HCT116 (cell line): ENCODE results near the gene MECP2. TPM values are rescaled to one million over a fixed set of nuclear protein-coding genes. Genes with fewer than 3 reads are reported as not detected.

Experiments
- ATAC-seq: fragments of 200-7000 bp; cut with Tn5 transposase; 2 replicates; pipeline ENCODE4 v1.9.1; 2020; ENCODE audit warnings: mild to moderate bottlenecking, moderate library complexity
- BruUV-seq: library from RNA; stranded (reverse); fragments of 400-500 nt; replicated peaks from 2 replicates; lab custom pipeline; 2021; lab: Mats Ljungman, UMichigan
- CTCF ChIA-PET: fragments of 300-600 bp; sonication (Branson Sonifier 250); formaldehyde crosslinking; loops from one replicate; lab custom pipeline; 2021; ENCODE audit warnings: antibody characterized with exemption; lab: Charles Lee
- POLR2A ChIA-PET: fragments of 300-600, 350-600 bp; sonication (Branson Sonifier 250); formaldehyde crosslinking; loops from one replicate; lab custom pipeline; 2021; ENCODE audit warnings: antibody characterized with exemption; lab: Charles Lee
- RAD21 ChIA-PET, 2 experiments: fragments of 300-600 bp; sonication (Branson Sonifier 250); formaldehyde crosslinking; loops; one replicate each; lab custom pipeline; 2023; ENCODE audit warnings: low total read pairs in 2 of 2; ENCODE audit not compliant: uncharacterized antibody in 2 of 2, unreplicated experiment in 2 of 2, low non-redundant PET in 1 of 2; lab: Charles Lee
- DNase-seq: peaks from one replicate; pipeline ENCODE4 v3.0.0-alpha.2; 2010; ENCODE audit warnings: low read depth, low spot score
- H2AFZ ChIP-seq: fragments of 200-600 bp; shearing (Covaris generic), sonication (generic); 2 replicates; pipeline ENCODE4 v1.6.1; 2017; ENCODE audit warnings: low read depth, mixed run types, mixed read lengths, antibody characterized with exemption, low read length; ENCODE audit not compliant: poor library complexity, severe bottlenecking
- H3K27ac ChIP-seq: 2 replicates; pipeline ENCODE4 v1.5.1; 2012; ENCODE audit warnings: low read depth, low read length
- H3K27me3 ChIP-seq: fragments of 200-600 bp; sonication (generic); 2 replicates; pipeline ENCODE4 v1.6.1; 2016; ENCODE audit warnings: mixed run types, low read length, mixed read lengths; ENCODE audit not compliant: insufficient read depth
- H3K36me3 ChIP-seq, 2 experiments: fragments of 200-500 bp in 1 of 2; fragments of 200-600 bp in 1 of 2; sonication (Bioruptor generic) in 1 of 2; sonication (generic) in 1 of 2; 2 replicates each; pipeline versions ENCODE4 v1.5.1 to v1.6.1; 2014 to 2016; ENCODE audit warnings: low read length in 2 of 2, inconsistent platforms in 1 of 2, mixed read lengths in 1 of 2, mixed run types in 1 of 2; ENCODE audit not compliant: insufficient read depth in 2 of 2, control insufficient read depth in 1 of 2
- H3K4me1 ChIP-seq, 2 experiments: fragments of 200-600 bp in 1 of 2; sonication (generic) in 1 of 2; 2 replicates each; pipeline versions ENCODE4 v1.5.1 to v1.6.1; 2012 to 2017; ENCODE audit warnings: low read length in 2 of 2, inconsistent platforms in 1 of 2, mild to moderate bottlenecking in 1 of 2, mixed read lengths in 1 of 2, mixed run types in 1 of 2, moderate library complexity in 1 of 2; ENCODE audit not compliant: insufficient read depth in 2 of 2, control insufficient read depth in 1 of 2
- H3K4me2 ChIP-seq: fragments of 200-600 bp; sonication (generic); 2 replicates; pipeline ENCODE4 v1.6.1; 2017; ENCODE audit warnings: mixed run types, low read length, mixed read lengths
- H3K4me3 ChIP-seq, 2 experiments: fragments of 200-600 bp in 1 of 2; sonication (generic) in 1 of 2; replicated peaks in 1 of 2; 2 replicates each; pipeline ENCODE4 v1.5.1; 2011 to 2016; ENCODE audit warnings: low read length in 2 of 2, control low read depth in 1 of 2, low read depth in 1 of 2, mild to moderate bottlenecking in 1 of 2, mixed read lengths in 1 of 2, mixed run types in 1 of 2
- H3K79me2 ChIP-seq: fragments of 200-600 bp; sonication (generic); 2 replicates; pipeline ENCODE4 v1.6.1; 2017; ENCODE audit warnings: mild to moderate bottlenecking, mixed run types, low read length, moderate library complexity, mixed read lengths; ENCODE audit not compliant: insufficient read depth
- H3K9ac ChIP-seq: fragments of 200-600 bp; sonication (generic); 2 replicates; pipeline ENCODE4 v1.6.1; 2016; ENCODE audit warnings: low read length, mixed read lengths
- H3K9me2 ChIP-seq: fragments of 200-600 bp; sonication (generic), shearing (Covaris generic); 2 replicates; pipeline ENCODE4 v1.6.1; 2017; ENCODE audit warnings: mixed run types, mild to moderate bottlenecking, moderate library complexity; ENCODE audit not compliant: insufficient read depth
- H3K9me3 ChIP-seq, 2 experiments: fragments of 200-500 bp in 1 of 2; fragments of 200-600 bp in 1 of 2; sonication (Bioruptor generic) in 1 of 2; sonication (generic) in 1 of 2; 2 replicates each; pipeline ENCODE4 v1.6.1; 2014 to 2017; ENCODE audit warnings: low read length in 2 of 2, mixed read lengths in 2 of 2, inconsistent platforms in 1 of 2, low read depth in 1 of 2, mild to moderate bottlenecking in 1 of 2, mixed run types in 1 of 2, moderate library complexity in 1 of 2; ENCODE audit not compliant: control insufficient read depth in 1 of 2, insufficient read depth in 1 of 2
- H4K20me1 ChIP-seq: fragments of 200-600 bp; sonication (generic), shearing (Covaris generic); 2 replicates; pipeline ENCODE4 v1.6.1; 2017; ENCODE audit warnings: mixed run types, mild to moderate bottlenecking, moderate library complexity; ENCODE audit not compliant: insufficient read depth
- CEBPB ChIP-seq: IDR thresholded peaks from 2 replicates; pipeline ENCODE4 v1.6.1; 2012; ENCODE audit warnings: low read depth
- EGR1 ChIP-seq: IDR thresholded peaks from 2 replicates; pipeline ENCODE4 v1.6.1; 2012; ENCODE audit warnings: low read depth
- ELF1 ChIP-seq: IDR thresholded peaks from 2 replicates; pipeline ENCODE4 v1.6.1; 2012; ENCODE audit warnings: low read depth, borderline replicate concordance
- EZH2 ChIP-seq: fragments of 200-600 bp; sonication (generic); IDR thresholded peaks from 2 replicates; pipeline ENCODE4 v1.6.1; 2017; ENCODE audit warnings: antibody characterized with exemption, mixed run types
- FOSL1 ChIP-seq: IDR thresholded peaks from 2 replicates; pipeline ENCODE4 v1.6.1; 2012; ENCODE audit warnings: low read depth
- JUND ChIP-seq: IDR thresholded peaks from 2 replicates; pipeline ENCODE4 v1.6.1; 2012
- POLR2A ChIP-seq: IDR thresholded peaks from 2 replicates; pipeline ENCODE4 v1.7.0; 2011; ENCODE audit warnings: borderline replicate concordance; ENCODE audit not compliant: insufficient read depth, insufficient read length; ENCODE audit errors: extremely low read depth
- POLR2AphosphoS5 ChIP-seq: IDR thresholded peaks from 2 replicates; pipeline ENCODE4 v1.6.1; 2011; ENCODE audit warnings: mild to moderate bottlenecking, low read depth, low read length, moderate library complexity
- RAD21 ChIP-seq: IDR thresholded peaks from 2 replicates; pipeline ENCODE4 v1.6.1; 2012; ENCODE audit warnings: low read depth, mild to moderate bottlenecking
- SIN3A ChIP-seq: IDR thresholded peaks from 2 replicates; pipeline ENCODE4 v1.6.1; 2012; ENCODE audit warnings: low read depth
- SRF ChIP-seq: IDR thresholded peaks from 2 replicates; pipeline ENCODE4 v1.6.1; 2012; ENCODE audit warnings: low read depth
- YY1 ChIP-seq: IDR thresholded peaks from 2 replicates; pipeline ENCODE4 v1.6.1; 2011; ENCODE audit warnings: low read length, low read depth, moderate library complexity, mild to moderate bottlenecking; ENCODE audit not compliant: insufficient replicate concordance; ENCODE audit errors: extremely low read depth
- ZFX ChIP-seq: fragments of 450-650 bp; IDR thresholded peaks from 2 replicates; pipeline ENCODE4 v1.6.1; 2017
- intact Hi-C: fragments of 100-400 bp; cut with micrococcal nuclease; formaldehyde crosslinking; loops from 2 replicates; pipeline ENCODE4 v1.10.0; 2022
- total RNA-seq: library from RNA; stranded (reverse); gene quantifications from one replicate; pipeline ENCODE4 v1.2.1, GENCODE V29; 2021; ENCODE audit not compliant: unreplicated experiment
- TF ChIP-seq, protein P1 (sequence below), 3 experiments: fragments of 200-600 bp in 1 of 3; sonication (generic) in 1 of 3; IDR thresholded peaks in 2 of 3; conservative IDR thresholded peaks in 1 of 3; 2 replicates each; pipeline ENCODE4 v1.5.1; 2012 to 2017; ENCODE audit warnings: low read depth in 2 of 3, low read length in 2 of 3, antibody characterized with exemption in 1 of 3, borderline replicate concordance in 1 of 3, control low read depth in 1 of 3, mild to moderate bottlenecking in 1 of 3, mixed read lengths in 1 of 3, mixed run types in 1 of 3, moderate library complexity in 1 of 3; ENCODE audit not compliant: insufficient read depth in 1 of 3
- TF ChIP-seq, protein P2 (sequence below): IDR thresholded peaks from 2 replicates; pipeline ENCODE4 v1.6.1; 2012
- TF ChIP-seq, protein P3 (sequence below): IDR thresholded peaks from 2 replicates; pipeline ENCODE4 v1.6.1; 2012
- TF ChIP-seq, protein P4 (sequence below): IDR thresholded peaks from 2 replicates; pipeline ENCODE4 v1.6.1; 2012; ENCODE audit warnings: low read depth
- TF ChIP-seq, protein P5 (sequence below): IDR thresholded peaks from 2 replicates; pipeline ENCODE4 v1.6.1; 2011; ENCODE audit warnings: mild to moderate bottlenecking, low read length, moderate library complexity; ENCODE audit not compliant: insufficient replicate concordance; ENCODE audit errors: extremely low read depth

Gene MECP2
- total RNA-seq, 1 experiment from 2014 or later = 32.4 TPM

DNA sequence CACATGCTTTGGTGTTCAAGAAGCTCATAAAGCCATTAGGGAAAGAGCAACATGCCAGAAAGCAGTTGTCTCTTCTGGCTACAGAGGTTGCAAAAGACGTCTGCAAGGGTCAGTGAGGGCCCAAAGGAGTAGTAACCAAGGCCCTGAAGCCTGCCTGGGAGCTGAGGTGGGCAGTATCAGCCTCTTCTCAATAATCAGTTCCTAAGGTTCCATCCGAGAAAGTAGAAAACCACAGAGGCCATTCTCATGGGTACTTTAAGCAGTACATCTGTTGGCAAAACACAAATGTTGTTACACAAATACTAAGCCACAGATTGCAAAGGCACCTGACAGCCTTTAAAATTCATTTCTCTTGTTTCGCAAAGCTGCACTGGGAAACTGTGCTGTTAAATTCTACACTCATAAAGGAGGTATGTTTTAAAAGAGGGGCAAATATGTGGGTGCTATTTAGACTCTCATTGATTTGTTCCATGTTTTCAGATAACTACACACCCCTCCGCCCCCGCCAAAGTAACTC, 37.7 kb downstream of the MECP2 start:
- no peak for ATAC-seq
- Histone ChIP-seq H3K9me3 (no peaks in the 10 kb centered on the region), H3K4me2 (no peak overlapping the region), H3K27ac (no peak overlapping the region), H4K20me1 (0 out of 2 replicates have a peak, but pooled peaks cover 3% of the 10 kb centered on the region), H3K79me2 (peaks cover 48% of the 10 kb centered on the region; the same call in 1 of the 2 replicates), H3K9me2 (no peaks in the 10 kb centered on the region), H3K4me3 (no peak overlapping the region), H3K27me3 (no peaks in the 10 kb centered on the region), H2AFZ (no peak overlapping the region), H3K9ac (no peak overlapping the region), H3K4me1 (peaks cover 0 to 13% of the 10 kb centered on the region in 2 experiments; a peak in 1 of 4 replicates), H3K36me3 (no peaks in the 10 kb centered on the region)
- RAD21 ChIA-PET = no interaction called here
- POLR2A ChIA-PET = no interaction called here
- intact Hi-C loops = no loop called here
- no peak for TF ChIP-seq ELF1
- TF ChIP-seq FOSL1 = no peak
- TF ChIP-seq, protein P1, sequence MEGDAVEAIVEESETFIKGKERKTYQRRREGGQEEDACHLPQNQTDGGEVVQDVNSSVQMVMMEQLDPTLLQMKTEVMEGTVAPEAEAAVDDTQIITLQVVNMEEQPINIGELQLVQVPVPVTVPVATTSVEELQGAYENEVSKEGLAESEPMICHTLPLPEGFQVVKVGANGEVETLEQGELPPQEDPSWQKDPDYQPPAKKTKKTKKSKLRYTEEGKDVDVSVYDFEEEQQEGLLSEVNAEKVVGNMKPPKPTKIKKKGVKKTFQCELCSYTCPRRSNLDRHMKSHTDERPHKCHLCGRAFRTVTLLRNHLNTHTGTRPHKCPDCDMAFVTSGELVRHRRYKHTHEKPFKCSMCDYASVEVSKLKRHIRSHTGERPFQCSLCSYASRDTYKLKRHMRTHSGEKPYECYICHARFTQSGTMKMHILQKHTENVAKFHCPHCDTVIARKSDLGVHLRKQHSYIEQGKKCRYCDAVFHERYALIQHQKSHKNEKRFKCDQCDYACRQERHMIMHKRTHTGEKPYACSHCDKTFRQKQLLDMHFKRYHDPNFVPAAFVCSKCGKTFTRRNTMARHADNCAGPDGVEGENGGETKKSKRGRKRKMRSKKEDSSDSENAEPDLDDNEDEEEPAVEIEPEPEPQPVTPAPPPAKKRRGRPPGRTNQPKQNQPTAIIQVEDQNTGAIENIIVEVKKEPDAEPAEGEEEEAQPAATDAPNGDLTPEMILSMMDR (IDR thresholded peaks at IDR 0.05 in 2 of 3, conservative IDR thresholded peaks at IDR 0.05 in 1 of 3; ENCODE audit: borderline replicate concordance in 1 of 3, insufficient read depth in 1 of 3, low read depth in 2 of 3, low read length in 2 of 3) = no peak
- no peak for TF ChIP-seq POLR2AphosphoS5
- no peak for TF ChIP-seq EZH2
- TF ChIP-seq YY1 = no peak
- TF ChIP-seq, protein P2, sequence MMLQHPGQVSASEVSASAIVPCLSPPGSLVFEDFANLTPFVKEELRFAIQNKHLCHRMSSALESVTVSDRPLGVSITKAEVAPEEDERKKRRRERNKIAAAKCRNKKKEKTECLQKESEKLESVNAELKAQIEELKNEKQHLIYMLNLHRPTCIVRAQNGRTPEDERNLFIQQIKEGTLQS = no peak
- no peak for TF ChIP-seq EGR1
- no peak for TF ChIP-seq RAD21
- TF ChIP-seq, protein P3, sequence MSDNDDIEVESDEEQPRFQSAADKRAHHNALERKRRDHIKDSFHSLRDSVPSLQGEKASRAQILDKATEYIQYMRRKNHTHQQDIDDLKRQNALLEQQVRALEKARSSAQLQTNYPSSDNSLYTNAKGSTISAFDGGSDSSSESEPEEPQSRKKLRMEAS = no peak
- no peak for TF ChIP-seq CEBPB
- TF ChIP-seq, protein P4, sequence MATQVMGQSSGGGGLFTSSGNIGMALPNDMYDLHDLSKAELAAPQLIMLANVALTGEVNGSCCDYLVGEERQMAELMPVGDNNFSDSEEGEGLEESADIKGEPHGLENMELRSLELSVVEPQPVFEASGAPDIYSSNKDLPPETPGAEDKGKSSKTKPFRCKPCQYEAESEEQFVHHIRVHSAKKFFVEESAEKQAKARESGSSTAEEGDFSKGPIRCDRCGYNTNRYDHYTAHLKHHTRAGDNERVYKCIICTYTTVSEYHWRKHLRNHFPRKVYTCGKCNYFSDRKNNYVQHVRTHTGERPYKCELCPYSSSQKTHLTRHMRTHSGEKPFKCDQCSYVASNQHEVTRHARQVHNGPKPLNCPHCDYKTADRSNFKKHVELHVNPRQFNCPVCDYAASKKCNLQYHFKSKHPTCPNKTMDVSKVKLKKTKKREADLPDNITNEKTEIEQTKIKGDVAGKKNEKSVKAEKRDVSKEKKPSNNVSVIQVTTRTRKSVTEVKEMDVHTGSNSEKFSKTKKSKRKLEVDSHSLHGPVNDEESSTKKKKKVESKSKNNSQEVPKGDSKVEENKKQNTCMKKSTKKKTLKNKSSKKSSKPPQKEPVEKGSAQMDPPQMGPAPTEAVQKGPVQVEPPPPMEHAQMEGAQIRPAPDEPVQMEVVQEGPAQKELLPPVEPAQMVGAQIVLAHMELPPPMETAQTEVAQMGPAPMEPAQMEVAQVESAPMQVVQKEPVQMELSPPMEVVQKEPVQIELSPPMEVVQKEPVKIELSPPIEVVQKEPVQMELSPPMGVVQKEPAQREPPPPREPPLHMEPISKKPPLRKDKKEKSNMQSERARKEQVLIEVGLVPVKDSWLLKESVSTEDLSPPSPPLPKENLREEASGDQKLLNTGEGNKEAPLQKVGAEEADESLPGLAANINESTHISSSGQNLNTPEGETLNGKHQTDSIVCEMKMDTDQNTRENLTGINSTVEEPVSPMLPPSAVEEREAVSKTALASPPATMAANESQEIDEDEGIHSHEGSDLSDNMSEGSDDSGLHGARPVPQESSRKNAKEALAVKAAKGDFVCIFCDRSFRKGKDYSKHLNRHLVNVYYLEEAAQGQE = no peak
- TF ChIP-seq, protein P5, sequence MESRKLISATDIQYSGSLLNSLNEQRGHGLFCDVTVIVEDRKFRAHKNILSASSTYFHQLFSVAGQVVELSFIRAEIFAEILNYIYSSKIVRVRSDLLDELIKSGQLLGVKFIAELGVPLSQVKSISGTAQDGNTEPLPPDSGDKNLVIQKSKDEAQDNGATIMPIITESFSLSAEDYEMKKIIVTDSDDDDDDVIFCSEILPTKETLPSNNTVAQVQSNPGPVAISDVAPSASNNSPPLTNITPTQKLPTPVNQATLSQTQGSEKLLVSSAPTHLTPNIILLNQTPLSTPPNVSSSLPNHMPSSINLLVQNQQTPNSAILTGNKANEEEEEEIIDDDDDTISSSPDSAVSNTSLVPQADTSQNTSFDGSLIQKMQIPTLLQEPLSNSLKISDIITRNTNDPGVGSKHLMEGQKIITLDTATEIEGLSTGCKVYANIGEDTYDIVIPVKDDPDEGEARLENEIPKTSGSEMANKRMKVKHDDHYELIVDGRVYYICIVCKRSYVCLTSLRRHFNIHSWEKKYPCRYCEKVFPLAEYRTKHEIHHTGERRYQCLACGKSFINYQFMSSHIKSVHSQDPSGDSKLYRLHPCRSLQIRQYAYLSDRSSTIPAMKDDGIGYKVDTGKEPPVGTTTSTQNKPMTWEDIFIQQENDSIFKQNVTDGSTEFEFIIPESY = no peak
- TF ChIP-seq POLR2A = no peak
- no peak for TF ChIP-seq ZFX
- no peak for TF ChIP-seq JUND
- TF ChIP-seq SRF = no peak
- TF ChIP-seq SIN3A = no peak
- DNase-seq = no peak
- CTCF ChIA-PET = no interaction called here
- no TSS peak for BruUV-seq
